Psoas muscle (tissue), 8 donors: ENCODE results near the gene TUBG2. TPM values are rescaled to one million over a fixed set of nuclear protein-coding genes. Genes with fewer than 3 reads are reported as not detected.

Experiments used
- ATAC-seq, 4 donors: fragments of 200-7000 bp; cut with Tn5 transposase; one replicate each; pipeline ENCODE4 v1.9.1; 2020; ENCODE audit warnings: moderate library complexity in 3 of 4, mild to moderate bottlenecking in 2 of 4
- DNase-seq, 2 donors: peaks; one replicate each; pipeline ENCODE4 v3.0.0-alpha.2; 2020
- H3K27ac ChIP-seq: fragments of 200-600 bp; one replicate; pipeline ENCODE4 v1.8.0; 2022
- H3K27me3 ChIP-seq, 3 donors: fragments of 200-600 bp in 1 of 3; one replicate each; pipeline versions ENCODE4 v1.6.1 to v1.8.0; 2013 to 2022; ENCODE audit warnings: low read length in 2 of 3, mild to moderate bottlenecking in 2 of 3, moderate library complexity in 1 of 3; ENCODE audit not compliant: insufficient read depth in 3 of 3
- H3K36me3 ChIP-seq, 2 donors: fragments of 200-600 bp in 1 of 2; one replicate each; pipeline versions ENCODE4 v1.6.1 to v1.8.0; 2013 to 2022; ENCODE audit warnings: low read depth in 1 of 2, mild to moderate bottlenecking in 1 of 2, moderate library complexity in 1 of 2; ENCODE audit not compliant: insufficient read depth in 1 of 2
- H3K4me1 ChIP-seq: fragments of 200-600 bp; one replicate; pipeline ENCODE4 v1.8.0; 2022
- H3K4me3 ChIP-seq: fragments of 200-600 bp; one replicate; pipeline ENCODE4 v1.8.0; 2022; ENCODE audit warnings: mild to moderate bottlenecking
- H3K9me3 ChIP-seq: fragments of 200-600 bp; one replicate; pipeline ENCODE4 v1.8.0; 2022
- CTCF ChIP-seq: fragments of 200-600 bp; IDR thresholded peaks from one replicate; pipeline ENCODE4 v1.8.0; 2022; ENCODE audit warnings: antibody characterized with exemption
- WGBS, 3 donors: extraction: QIAGEN DNeasy Blood & Tissue Kit; methylation state at CpG; one replicate each; pipeline versions ENCODE4 v1.1.6 to v1.1.7; 2013; 5-methylcytosine and 5-hydroxymethylcytosine counted together
- intact Hi-C, 2 donors: fragments of 100-400 bp; cut with DNase I; formaldehyde crosslinking; loops; one replicate each; pipeline versions ENCODE4 v1.11.0 to v1.14.2; 2022
- polyA plus RNA-seq, 3 donors: library from polyadenylated mRNA; stranded (reverse); fragments of 200-250 nt; gene quantifications; one replicate each; pipeline ENCODE4 v1.2.3, GENCODE V29; 2013
- total RNA-seq, 4 donors: library from RNA; stranded (reverse); fragmentation: NEBNext Ultra II Directional in 2 of 4; extraction: Animal tissue kit (Norgen Biotek cat#: 25700) in 2 of 4; gene quantifications; one replicate each; pipeline versions ENCODE4 v1.2.1 to v1.2.4, GENCODE V29; 2021 to 2023
- donor health status: healthy with polysubstance abuse.
- donor health status: DM: no; HTN: no; CAD: no; lungs with moderate emphysema.
- donor health status: Bipolar disorder and iron deficiency.
- donor health status: healthy.
- donor health status: DM: yes; HTN: yes; CAD: no.
- donor health status: DM: no; HTN: no; CAD: no.
- donor health status: DM: no; HTN: no; CAD: no.
- donor health status: DM: yes; HTN: yes; CAD: no.

Gene TUBG2
- total and polyA plus RNA-seq, 7 donors = 2.7 to 11.9 (median 4.9) TPM

- no peaks in the 10 kb centered on the region for H3K27me3 ChIP-seq
- H3K27ac ChIP-seq = peak overlapping the region; percentile 81
- ATAC-seq = peak; percentile 65 to 71 (median 68)
- no peak for TF ChIP-seq CTCF
- peaks cover 53% of the 10 kb centered on the region for H3K4me1 ChIP-seq
- H3K9me3 ChIP-seq = no peaks in the 10 kb centered on the region
- peak; percentile 100 for DNase-seq
- peak overlapping the region; percentile 96 for H3K4me3 ChIP-seq
- H3K36me3 ChIP-seq = peaks cover 0 to 17% of the 10 kb centered on the region in 2 donors
- intact Hi-C loops = loop anchor here (5.0 to 10.0 kb wide), 2 partner anchors 100 to 362 kb away; partner anchors contain the start of gene PSMC3IP (in 1 of the 2)
- WGBS, 3 donors = 1 to 2% (median 1%) methylated on average over 23 to 33 of the region's 33 CpGs
Measured at GRCh38 chr17:42677012-42677857, 18.2 kb downstream of the TUBG2 start.

GRCh38 chr17:42677921-42678781 is 19.1 kb downstream of the TUBG2 start:
- no peak for TF ChIP-seq CTCF
- H3K36me3 ChIP-seq = peaks cover 0 to 8% of the 10 kb centered on the region in 2 donors

GRCh38 chr17:42678951-42679491 is 19.9 kb downstream of the TUBG2 start:
- peaks cover 53% of the 10 kb centered on the region for H3K4me1 ChIP-seq
- peak in 1 of 2 donors; percentile 70 for DNase-seq
- no peaks in the 10 kb centered on the region for H3K36me3 ChIP-seq
- H3K4me3 ChIP-seq = peak overlapping the region; percentile 96
- no peaks in the 10 kb centered on the region for H3K27me3 ChIP-seq
- WGBS, 3 donors = 3 to 6% (median 5%) methylated on average over 17 to 18 of the region's 18 CpGs
- no peaks in the 10 kb centered on the region for H3K9me3 ChIP-seq
- TF ChIP-seq CTCF = no peak
- intact Hi-C loops = loop anchor here (1.0 to 10.0 kb wide), 3 partner anchors 101 to 364 kb away; partner anchors contain the start of gene PSMC3IP (in 1 of the 2)
- no peak for ATAC-seq
- peak overlapping the region; percentile 81 for H3K27ac ChIP-seq

More at GRCh38 chr17:42677921-42678781, 19.1 kb downstream of the TUBG2 start:
- Histone ChIP-seq H3K9me3 (no peaks in the 10 kb centered on the region), H3K4me3 (peak overlapping the region; percentile 96), H3K4me1 (peaks cover 53% of the 10 kb centered on the region), H3K27ac (peak overlapping the region; percentile 81), H3K27me3 (no peaks in the 10 kb centered on the region)
- WGBS, 3 donors = 0 to 1% (median 1%) methylated on average over 45 to 53 of the region's 53 CpGs
- intact Hi-C loops = loop anchor here (5.0 to 10.0 kb wide), 2 partner anchors 101 to 363 kb away; partner anchors contain the start of gene PSMC3IP (in 1 of the 2)
- ATAC-seq = peak; percentile 40 to 60 (median 46)
- peak; percentile 89 to 95 for DNase-seq

- 2 to 3% (median 2%) methylated on average over 68 to 78 of the region's 78 CpGs for WGBS, 3 donors
- Histone ChIP-seq H3K27ac (peak overlapping the region; percentile 81), H3K36me3 (no peaks in the 10 kb centered on the region), H3K9me3 (no peaks in the 10 kb centered on the region), H3K4me1 (peaks cover 47% of the 10 kb centered on the region), H3K27me3 (no peaks in the 10 kb centered on the region), H3K4me3 (peak overlapping the region; percentile 96)
- DNase-seq = peak; percentile 85 to 92
- ATAC-seq = peak; percentile 53 to 65 (median 58)
- intact Hi-C loops = loop anchor here (1.0 to 10.0 kb wide), 3 partner anchors 101 to 365 kb away; partner anchors contain the start of gene PSMC3IP (in 1 of the 2)
- TF ChIP-seq CTCF = peak; percentile 86
Measured at GRCh38 chr17:42679492-42680330, 20.6 kb downstream of the TUBG2 start.
